CD4-positive, alpha-beta T cell treated with Interleukin-15 for 1 hour (primary cell): ENCODE measurements around the gene ABI3BP.

Source experiments
- DNase-seq: peaks from one replicate; pipeline ENCODE4 v3.0.0-alpha.2; 2020

The ABI3BP gene

DNA sequence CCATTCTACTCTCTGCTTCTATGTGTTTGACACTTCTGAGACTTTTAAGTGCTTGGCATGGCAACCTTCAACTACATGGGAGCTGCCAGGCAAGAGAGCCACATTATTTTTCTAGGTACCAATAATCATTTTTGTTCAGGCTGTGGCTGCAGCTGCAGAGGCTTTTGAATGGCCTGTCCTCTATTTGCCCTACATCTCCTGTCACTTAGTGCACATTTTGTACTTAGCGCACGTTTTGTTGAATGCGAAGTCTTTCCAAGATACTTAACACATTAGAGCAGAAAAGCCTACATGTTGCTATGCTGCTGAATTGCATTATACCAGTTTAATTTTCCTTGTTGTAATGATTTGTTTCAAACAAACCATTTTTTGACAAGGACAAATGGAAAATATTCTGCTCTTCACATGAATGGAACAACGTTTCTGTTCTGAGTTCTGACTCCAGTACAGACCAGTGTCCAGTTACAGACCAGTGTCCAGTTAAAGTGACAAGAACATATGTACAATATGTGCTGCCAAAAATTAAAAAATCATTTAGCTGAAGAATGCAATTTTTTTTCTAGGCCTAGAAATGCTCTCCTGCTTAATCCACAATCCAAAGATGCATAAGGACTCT, 113.9 kb downstream of the ABI3BP start:
- DNase-seq: no peak

DNA sequence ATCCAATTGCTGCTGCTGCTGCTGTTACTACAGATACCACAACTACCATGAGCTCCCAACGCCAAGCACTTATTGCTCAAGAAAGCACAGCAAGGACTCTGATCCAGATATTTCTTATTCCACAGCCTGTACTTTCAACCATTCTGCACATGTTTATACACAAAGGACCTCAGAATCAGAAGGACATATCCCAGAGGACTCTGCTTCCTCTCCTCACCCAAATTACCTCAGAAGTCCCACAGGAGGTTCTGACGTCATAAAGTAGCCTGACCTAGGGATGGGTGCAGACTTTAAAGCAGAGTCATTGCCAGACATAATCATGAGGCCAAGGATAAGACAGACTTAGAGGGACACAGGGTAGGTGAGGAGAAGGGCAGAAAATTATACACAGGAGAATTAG, 115.9 kb downstream of the ABI3BP start:
- DNase-seq: no peak

DNA sequence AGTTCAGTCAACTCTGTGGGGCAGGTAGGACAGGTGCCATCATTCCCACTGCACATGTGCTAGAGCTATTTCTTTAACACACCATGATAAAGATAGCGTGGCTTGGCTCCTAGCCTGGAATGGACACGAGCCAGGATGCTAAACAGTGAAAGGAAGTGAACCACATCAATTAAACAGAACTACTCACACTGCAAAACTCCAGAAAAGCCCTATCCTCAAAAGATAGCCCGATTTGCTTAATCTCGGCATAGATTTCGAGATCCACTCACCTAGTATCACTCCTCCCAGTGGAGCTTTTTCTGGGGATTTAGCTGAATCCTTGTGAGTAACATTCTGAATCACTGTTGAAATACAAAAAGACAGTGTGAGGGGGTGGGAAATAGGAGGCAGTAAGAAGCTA, 118.0 kb downstream of the ABI3BP start:
- no peak for DNase-seq

DNA sequence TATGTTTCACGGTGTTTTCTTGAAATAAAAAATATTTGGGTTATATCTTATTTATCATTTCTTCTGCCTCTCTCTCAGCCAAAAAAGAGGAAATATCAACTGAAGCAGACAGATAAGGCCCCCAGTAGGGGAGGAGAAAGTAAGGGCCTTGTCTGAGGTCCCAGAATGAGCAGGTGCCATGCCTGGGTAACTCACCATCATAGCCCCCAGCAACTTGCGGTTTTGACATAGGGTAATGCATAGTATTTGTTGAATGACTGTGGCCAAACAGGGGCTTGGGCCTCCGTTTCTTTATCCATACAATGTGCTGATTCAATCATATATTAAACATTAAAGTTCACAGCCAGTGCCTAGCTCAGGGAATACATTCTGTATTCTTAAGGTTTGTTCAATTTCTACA, 119.6 kb downstream of the ABI3BP start:
- no peak for DNase-seq

DNA sequence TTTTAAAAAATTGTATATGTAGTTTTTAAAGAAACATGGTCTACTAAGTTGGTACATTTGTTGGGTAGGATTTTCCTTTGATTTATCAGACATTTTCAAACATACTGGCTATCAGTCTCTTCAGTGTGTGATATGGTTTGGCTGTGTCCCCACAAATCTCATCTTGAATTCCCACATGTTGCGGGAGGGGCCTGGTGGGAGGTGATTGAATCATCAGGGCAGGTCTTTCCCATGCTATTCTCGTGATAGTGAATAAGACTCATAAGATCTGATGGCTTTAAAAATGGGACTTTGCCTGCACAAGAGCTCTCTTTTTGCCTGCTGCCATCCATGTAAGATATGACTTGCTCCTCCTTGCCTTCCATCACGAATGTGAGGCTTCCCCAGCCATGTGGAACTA, 121.9 kb downstream of the ABI3BP start:
- no peak for DNase-seq

DNA sequence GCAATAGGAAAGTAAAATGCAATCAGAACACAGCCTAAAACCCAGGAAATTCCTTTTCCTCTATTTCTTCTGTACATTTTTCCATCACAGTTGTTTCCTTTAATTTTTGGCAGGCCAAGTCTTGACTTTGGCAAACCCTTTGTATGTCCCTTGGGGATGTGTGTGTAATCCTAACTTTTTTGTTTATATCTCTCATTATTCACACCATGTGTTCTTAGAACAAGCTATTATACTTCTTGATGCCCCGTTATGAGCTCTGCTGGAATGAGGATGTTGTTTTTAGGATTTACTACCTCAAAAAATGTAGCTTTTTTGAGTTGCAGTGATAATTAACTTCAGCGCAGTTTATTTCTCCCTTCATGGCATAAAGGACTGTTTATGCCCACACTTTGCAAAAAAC, 123.4 kb downstream of the ABI3BP start:
- no peak for DNase-seq

DNA sequence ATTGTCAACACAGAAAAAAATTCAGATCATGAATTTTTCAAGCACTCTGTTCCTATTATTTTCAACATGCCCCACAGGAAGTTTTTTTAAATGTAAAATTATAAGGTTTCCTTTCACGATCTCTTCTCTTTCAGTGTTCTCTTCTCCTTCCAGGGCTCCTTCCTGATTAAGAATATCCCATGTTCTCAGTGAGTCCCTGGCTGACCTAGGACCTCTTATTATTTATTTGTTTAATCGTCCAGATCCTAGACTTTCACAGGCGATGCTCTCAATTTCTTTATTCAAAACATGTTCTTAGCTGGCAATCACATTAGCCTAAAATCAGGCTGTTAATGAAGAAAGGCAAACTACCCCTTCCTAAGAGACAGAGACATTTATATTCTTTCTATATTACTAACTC, 124.3 kb downstream of the ABI3BP start:
- no peak for DNase-seq

DNA sequence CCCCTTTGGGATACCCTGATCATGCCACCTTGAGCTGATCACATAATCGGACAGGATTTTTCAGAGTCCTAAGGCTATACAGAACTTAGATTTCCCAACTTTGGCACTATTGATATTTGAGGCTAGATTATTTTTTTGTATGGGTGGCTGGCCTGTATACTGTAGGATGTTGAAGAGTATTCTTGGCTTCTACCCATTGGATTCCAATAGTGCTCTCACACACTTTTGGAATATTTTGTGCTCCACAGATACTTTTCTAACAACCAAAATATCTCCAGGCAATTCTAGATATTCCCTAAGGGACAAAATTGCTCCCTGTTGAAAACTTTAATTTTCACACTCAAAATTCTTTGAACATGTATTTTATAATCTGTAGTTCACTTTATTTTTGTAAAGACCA, 125.1 kb downstream of the ABI3BP start:
- DNase-seq: no peak

DNA sequence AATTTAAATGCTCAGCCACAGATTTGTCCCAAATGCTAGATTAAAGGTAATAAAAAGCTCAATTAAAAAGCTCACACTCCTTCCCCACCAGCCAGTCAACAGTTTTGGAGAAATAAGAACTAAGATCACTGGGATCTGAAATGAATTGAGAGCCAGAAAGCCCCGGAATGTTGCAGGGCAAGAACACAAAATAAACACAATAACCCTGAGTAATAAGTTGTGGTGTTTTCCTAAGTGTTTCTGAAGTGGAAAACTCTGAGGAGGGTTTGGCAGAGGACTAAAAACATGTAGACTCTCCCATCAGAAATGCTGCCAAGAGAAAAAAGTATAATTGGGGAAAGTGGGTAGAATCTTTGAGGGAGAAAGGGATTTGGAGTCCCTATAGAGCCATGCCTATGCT, 127.8 kb downstream of the ABI3BP start:
- no peak for DNase-seq

DNA sequence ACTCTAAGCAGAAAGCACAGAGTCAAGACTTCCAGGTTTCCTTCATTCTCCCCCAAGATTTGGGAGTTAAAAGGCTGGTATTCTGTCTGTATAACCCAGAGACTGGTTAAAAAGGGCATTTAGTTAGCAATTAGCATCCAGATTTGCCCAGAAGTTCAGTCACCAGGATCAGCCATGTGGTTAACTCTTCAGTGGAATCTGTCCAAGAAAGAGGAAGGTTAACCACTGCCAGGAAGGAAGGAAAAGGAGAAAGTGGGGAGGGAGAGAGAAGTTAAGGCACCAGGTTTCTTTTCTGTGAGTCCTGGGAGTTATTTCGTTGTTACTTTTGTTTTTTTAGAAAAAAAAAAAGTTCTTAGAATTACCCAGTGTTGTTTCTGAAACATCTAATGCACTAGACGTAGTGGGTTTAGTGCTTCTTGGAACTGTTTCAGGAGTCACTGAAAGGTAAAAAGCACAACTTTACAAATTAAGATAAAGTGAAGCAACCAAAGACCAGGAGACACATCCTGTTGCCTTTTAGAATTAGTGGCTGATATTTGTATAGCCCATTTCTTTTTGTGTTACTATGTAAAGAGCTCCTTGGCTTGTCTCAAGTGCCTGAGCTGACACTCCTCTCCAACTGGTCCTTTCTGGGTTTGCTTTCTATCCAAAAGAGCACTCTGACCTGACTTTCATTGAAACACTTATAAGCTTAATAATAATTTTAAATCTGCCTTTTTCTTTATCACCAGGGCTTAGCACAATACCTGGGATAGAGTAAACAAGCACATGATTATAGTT, 128.6 kb downstream of the ABI3BP start:
- no peak for DNase-seq

DNA sequence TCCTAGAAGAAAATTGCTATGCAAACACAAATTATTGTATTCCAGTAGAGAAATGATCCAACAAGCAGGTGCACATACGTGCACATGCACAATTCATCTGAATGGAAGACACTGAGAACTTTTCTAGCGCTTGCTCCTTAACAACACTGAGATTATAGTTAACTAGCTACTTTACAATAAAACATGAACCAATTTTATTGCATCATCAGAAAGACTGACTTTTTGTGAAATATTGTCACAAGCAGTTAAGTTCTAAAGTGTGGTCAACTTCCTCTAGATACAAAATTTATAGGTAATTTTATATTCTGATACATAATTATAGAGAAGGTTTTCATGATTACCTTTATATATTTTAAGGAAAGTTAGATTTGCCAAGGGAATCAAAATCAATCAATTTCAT, 135.4 kb downstream of the ABI3BP start:
- no peak for DNase-seq

DNA sequence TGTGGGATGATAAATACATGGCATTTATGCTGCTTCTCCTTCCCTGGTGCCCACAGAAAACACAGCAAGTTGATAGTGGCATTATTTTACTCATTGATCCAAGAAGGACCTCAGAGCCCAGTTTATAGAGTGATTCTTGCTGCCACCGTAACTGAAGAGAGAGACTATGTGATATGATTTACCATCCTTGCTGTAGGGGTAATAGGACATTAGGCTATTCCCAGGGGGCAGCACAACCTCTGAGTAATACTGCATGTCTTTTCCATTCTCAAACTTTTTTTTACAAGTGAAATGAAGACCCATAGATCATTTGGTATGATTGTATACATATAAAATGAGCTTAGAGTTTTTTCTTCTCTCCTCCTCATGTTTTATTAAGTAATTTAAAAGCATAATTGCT, 136.4 kb downstream of the ABI3BP start:
- DNase-seq: no peak

DNA sequence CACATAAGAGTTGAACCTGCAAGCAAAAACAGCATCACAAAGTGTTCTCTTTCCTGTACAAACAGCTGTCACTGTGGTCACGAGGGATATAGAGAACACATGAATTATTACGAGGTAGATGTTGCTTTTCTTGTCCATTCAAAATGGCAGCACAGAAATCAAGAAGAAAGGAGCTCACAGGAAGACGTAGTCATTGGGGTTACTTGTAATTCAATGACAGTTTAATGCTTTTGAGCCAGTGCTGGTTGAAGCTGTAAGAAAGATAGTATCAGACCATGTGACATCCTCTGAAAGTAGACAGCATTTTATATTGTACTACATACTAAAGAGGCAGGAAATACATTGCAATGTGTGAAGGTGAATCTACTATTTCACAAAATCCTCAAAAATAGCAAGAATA, 140.4 kb downstream of the ABI3BP start:
- no peak for DNase-seq

DNA sequence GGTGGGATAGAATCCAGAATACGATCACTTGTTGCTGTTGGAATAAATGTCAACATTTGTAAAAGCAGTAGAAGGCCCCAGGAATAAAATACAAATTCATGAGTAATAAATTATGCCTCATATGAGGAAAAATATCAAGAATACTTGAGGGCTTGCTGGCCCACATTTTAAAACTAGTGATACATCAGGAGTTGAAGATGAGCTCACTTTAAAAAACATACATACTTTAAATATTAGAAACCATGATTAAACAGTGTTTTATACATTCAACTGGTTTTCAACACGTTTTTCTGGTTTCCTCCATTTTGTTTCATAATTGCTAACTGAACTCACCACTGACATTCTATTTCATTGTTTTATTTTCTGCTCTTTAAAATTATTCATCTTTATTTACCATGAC, 142.5 kb downstream of the ABI3BP start:
- DNase-seq: no peak

DNA sequence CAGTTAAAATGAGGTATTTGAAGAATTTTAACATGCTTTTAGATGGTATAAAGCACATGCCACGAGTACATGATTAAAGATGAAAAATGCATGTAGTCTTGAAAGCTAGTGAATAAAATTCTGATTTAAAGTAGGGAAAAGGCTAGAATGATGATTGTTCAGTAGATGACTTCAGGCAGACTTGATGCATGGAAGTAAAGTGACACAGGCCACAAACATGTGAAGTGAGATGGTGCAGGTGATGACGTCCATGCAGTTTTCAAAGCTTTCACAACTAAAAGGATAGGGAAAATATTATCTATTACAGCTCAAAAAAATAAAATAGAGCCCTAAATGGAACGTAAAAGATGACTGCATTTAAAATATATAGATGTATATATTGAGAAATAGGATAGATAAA, 143.1 kb downstream of the ABI3BP start:
- DNase-seq: no peak

DNA sequence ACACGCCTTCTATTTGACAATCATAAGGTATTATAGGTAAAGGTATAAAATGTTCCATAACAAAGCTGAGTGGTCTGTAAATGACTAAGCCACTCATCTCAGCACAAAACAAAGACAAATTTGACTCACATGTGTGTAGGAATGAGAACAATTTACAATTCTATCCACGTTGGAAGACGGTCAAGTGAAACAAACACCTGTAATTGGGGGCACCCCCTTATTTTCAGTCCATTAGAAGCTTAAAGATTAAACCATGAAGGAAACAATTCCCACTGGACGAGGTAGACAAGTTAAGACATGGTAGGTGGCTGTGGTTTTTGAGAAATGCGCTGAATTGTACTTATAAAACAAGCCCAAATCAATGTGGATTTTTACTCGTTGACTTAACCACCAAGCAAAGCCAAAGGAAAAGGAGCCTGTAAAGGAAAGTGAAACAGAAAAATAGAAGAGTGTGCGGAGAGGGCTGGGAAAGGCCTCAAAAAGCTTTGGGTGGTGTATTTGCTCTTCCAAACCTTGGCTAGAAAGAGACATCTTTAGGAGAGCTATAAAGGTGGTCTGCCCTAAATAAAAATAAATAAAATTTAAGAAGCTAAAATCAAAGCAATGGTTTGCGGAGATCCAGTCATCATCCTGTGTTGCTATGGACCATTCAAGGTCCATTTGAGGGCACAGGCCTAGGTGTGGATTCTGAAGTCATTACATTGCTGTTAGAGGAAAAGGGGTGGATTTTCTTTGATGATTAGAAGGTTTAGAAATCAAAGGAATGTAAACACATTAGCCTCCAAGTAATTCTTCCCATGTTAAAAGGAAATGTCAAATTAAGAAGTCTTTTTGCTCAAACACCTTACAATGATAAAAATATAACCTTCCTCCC, 148.9 kb downstream of the ABI3BP start:
- no peak for DNase-seq

DNA sequence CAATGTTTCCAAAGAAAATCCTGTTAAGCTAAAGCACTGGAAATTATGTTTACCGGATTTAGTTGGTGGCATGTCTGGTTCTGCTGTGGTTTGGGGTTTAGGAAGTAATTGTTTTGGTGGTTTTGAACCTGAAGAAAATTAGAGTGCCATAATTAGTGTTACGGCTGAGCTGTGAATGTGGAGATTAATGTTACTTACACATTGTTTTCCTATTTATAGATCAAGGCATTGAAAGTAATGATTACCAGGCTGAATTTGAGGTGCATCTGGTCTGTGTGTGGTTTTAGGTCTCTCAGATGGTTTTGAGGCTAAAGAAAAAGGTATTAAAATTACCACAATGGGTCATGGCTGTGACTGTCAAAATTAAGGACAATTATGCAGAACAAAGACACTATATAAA, 155.1 kb downstream of the ABI3BP start:
- DNase-seq: no peak

DNA sequence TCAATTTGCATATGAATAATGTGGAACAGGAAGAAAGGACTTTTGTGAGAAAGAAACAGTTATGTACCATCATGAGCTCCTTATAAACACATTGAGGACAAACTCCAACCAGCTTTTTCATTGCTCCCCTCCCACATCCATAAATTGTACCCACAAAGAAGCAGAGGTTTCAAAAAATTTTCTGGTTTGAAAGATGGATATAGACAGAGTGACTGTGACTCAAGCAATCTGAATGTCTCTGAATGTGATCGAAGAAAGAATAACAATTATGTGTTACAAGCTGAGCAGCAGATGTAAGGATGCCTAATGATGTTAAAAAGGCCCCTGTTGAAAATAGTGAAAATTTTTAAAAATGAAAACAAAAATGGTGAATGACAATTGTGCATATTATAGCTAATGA, 156.6 kb downstream of the ABI3BP start:
- no peak for DNase-seq

DNA sequence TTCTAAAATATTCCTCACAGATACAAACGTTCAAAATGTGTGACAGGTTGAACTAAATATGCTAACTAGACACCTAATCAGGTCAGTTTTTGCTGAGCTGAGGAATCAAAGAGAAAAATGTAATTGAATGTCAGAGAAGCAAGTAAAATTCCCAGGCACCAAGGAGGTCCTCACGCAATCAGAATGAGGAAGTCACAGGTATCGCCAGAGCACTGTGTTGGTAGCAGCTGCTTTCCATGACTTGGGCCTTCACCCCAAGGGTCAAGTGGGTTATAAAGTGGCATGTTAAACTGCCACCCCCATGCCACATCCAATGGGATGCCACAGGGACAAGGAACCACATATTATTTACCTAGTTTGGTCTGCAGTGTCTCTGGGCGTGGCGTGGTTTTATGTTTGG, 158.9 kb downstream of the ABI3BP start:
- DNase-seq: no peak

DNA sequence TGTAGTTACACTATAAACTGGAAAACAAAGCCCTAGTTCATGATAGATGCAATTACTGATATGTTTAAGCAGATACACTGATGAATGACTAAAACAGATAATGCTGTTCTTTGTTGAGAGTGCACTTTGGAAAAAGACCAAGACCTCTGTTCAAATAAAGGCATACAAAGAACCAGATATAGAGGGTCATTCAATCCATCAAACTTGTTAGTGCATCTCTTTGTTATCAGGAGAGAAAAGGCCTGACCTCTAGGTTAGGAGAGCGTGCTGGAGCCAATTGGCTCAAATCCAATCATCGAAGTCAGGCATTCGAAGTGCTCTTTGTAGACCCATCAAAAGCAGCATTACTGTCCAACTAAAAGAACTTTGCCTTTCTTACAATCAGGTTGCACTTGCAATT, 159.7 kb downstream of the ABI3BP start:
- DNase-seq: no peak

DNA sequence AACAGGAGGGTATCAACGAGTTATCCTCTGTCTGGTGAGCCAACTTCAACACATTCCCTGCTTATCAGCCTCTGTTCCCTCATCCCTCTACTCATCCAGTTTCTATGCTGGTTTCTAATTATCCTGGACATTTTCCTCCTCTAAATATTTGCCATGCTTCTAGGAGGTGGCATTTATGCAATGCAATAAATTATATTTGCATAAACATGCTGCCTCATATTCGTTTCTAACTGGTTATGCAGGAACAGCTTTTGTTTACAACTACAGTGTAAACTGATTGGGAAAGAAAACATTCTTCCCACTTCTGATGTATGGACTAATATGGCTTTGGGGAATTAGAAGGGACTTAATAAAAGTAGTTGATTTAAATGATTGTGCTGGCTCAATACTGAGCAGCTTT, 161.6 kb downstream of the ABI3BP start:
- no peak for DNase-seq

DNA sequence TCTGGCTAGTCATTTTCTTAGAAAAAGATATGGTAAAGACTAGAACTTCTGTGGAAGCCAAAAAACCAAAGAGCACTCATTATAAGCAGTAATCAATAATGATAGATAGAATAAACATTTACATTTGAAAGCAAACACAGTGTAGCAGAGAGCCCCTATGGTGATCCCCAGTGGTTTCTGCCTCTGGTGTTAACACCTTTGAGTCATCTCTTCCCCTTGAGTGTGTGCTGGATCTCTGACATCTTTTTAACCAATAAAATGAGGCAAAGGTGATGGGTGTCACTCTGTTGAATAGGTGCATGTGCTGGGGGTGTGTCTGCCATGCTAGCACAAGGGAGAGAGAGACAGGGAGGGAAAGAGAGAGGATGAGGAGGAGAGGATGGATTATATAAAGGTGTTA, 162.3 kb downstream of the ABI3BP start:
- DNase-seq: no peak

DNA sequence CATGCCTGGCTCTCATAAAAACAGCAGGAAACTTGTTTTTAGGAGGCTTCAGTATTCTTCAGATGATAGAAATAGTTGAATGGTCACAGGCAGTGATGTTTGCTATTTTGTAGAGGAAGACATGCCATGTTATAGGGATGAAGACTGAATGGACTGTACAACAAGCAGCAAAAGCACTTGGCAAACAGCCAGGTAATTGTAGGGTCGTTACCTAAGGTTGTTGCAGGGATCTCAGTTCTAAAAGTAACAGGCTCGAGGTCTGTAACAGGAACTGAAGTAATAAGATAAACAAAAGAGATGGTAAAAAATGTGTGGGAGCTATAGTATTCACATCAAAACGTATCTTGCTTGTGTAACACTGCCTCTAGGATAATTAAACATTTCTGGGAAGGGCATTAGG, 167.6 kb downstream of the ABI3BP start:
- DNase-seq: no peak

DNA sequence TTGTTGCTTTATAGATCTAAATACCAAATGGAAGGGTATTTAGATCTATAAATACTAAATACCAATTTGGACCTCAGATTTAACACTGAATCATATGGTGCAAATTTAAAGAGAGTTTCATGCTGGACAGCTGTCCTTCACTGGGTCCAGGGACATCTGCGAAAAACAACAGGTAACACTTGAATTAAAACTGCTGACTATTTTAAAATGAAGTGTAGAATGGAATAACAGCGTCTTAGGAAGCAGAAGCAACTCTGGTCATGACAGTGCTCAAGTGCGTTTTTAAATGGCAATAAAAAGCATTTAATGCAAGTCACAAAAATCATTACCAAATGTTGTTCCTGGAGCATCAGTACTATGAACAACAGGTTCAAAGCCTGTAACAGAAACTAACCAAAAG, 177.6 kb downstream of the ABI3BP start:
- no peak for DNase-seq
